Posterior cingulate gyrus (tissue), 11 donors: ENCODE results near the gene SHB.

Experiments used
- DNase-seq, 10 donors: peaks; one replicate each; pipeline versions ENCODE4 v3.0.0 to v3.0.0-alpha.2; 2020 to 2021; ENCODE audit warnings: mixed read lengths in 3 of 10
- intact Hi-C: fragments of 100-400 bp; cut with DNase I; formaldehyde crosslinking; loops from one replicate; pipeline ENCODE4 v1.15.1; 2023

Gene SHB

DNA sequence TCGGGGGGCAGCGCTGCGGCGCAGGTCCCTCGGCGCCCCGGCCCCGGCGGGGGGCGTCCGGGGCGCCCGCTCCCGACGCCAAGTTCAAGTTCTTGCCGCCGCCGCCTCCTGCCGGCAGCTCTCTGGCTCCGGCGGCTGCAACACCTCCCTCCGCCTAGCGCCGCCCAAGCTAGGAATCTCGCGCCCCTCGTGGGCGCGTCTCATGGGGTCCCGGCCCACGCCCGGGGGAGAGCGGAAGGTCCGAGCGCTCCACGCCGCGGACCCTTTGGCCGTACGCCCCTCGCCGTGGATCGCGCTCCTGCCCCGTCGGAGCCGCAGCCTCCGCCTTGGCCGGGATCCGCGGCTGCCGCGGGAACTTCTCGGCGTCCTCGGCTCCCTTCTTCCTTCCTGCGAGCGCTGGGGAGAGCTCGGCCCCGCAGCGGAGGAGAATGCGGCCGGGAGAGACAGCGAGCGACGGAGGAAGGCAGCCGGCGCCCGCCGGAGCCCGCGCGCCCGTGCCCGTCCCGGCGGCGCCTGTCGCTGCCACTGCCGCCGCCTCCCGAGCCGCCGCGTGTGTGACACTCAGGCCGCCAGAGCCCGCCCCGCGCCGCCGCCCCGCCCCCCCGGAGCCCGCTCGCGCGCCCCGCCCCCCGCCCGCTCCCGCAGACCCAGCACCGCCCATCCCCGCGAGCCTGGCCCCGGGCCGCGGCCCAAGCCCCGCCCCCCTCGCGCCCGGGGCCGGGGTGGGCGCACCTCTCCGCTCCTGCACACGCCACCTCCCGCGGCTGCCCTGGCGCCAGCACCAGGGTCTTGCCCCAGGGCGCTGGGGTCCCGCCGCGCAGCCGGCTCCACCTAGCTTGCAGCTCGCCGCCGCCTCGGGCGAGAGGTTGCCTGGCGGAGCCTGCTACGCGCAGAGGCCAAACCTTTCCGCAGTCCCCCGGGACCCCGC is at the start of gene SHB:
Gene SHB (minus strand): TSS at position 527 of the 928 bp plus-strand sequence. CDS start 582 bp downstream, outside the sequence.
- peak; percentile 67 to 97 (median 73) for DNase-seq
- intact Hi-C loops = loop anchor here (1.0 to 2.0 kb wide), 3 partner anchors 51 to 156 kb away; no protein-coding TSS in a partner anchor

- intact Hi-C loops = loop anchor here (10.0 kb wide), 1 partner anchor 47 kb away; no protein-coding TSS in a partner anchor
- DNase-seq = no peak
Observed at GRCh38 chr9:38117651-38118050, 48.6 kb upstream of the SHB start.

- intact Hi-C loops = loop anchor here (10.0 kb wide), 1 partner anchor 50 kb away; no protein-coding TSS in a partner anchor
- DNase-seq = no peak
Observed at GRCh38 chr9:38114905-38115304, 45.9 kb upstream of the SHB start.

DNA sequence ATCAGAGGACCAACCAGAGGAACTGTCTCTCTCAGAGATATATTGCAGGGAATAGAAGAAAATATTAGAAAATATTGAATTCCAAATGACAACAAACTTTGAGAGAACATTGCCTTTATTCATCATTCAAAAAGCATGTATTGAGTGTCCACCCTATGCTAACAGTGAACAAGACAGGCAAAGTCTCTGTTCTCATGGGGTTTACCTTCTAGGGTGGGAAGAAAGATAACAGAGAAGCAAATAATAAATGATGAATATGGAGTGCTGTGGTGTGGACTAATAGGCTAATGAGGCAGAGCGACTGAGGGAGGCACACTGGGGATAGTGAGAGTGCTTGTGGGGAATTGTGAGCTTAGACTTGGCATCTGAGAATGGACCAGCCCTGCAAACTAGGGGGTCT is 43.4 kb upstream of the SHB start:
- intact Hi-C loops = loop anchor here (10.0 kb wide), 1 partner anchor 52 kb away; no protein-coding TSS in a partner anchor
- DNase-seq = no peak

DNA sequence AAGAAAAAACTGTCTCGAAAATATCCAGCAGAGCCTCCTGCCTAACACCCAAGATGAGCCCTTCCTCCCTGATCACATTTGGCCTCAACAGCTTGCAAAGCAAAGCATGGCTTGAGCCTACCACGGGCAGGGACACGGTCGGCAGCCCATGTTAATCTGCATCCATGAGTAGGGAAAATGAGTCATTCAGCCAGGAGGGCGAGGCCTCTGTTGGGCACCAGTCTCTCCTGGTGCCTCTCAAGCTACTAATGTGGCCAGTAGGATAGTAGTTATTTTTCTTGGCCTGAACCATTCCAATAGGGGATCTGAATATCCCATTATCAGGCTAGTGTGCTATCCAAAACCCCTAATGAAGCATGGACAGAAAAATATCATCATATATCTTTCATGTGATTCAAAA is 43.0 kb upstream of the SHB start:
- DNase-seq = no peak
- intact Hi-C loops = loop anchor here (10.0 kb wide), 1 partner anchor 53 kb away; no protein-coding TSS in a partner anchor

DNA sequence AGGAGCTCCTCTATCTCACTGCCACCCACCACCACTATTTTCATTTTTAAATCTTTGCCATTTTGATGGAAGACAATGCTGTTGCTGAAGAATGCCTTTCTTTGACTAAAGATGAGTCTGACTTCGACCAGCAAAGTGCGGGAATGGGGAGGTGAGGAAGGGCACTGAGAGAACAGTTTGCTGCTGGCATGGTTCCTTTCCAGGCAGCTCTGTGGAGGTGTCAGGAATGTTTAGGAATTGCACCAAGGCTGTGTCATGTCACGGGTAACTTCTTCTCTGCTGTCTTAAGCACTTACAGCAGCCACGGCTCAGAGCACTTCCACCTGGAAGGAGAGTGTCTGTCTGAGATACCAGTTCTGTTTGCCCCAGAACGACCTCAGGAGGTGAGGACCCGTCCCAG is 41.4 kb upstream of the SHB start:
- DNase-seq = no peak
- intact Hi-C loops = loop anchor here (10.0 kb wide), 1 partner anchor 54 kb away; no protein-coding TSS in a partner anchor

GRCh38 chr9:38109601-38110000 is 40.6 kb upstream of the SHB start:
- no peak for DNase-seq
- intact Hi-C loops = no loop called here

DNA sequence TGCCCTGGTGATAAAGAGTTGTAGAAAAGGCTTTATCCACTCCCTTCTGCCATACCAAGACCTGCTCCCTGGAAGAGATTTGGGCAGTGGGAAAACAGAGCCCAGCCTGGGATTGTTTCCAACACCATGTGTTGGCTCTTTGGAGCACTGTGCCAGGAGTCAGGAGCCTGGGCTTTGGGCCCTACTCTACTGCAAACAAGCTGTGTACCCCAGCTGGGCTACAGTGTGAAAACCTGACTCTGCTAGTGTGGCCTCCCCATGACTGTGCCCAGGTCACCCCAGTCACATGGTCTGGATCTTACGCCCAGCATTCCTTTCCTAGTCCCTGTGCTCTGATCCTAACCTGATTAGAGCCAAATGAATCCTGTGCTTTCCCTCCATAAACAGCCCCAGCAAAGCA is 39.3 kb upstream of the SHB start:
- DNase-seq = no peak
- intact Hi-C loops = no loop called here

- intact Hi-C loops = no loop called here
Observed at GRCh38 chr9:38107811-38108304, 38.8 kb upstream of the SHB start.

DNA sequence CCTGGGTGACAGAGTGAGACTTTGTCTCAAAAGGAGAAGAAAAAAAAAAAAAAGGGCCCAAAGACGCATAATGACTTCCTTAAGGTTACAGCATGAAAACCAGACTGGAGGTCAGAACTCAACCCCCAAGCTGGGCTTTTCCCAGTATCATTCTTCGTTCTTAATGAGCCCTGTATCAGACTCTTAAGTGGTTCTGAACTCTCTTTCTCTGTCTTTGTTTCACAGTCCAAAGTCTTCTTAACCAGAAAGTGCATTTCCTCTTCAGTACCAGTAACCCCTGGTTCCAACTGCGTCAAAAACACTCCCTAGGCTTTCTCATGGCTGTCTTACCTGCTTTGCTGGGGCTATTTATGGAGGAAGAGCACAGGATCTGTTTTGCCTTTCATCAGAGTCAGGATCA is 38.4 kb upstream of the SHB start:
- intact Hi-C loops = no loop called here
- DNase-seq = no peak

More at GRCh38 chr9:38107811-38108304, 38.8 kb upstream of the SHB start:
- DNase-seq = no peak

DNA sequence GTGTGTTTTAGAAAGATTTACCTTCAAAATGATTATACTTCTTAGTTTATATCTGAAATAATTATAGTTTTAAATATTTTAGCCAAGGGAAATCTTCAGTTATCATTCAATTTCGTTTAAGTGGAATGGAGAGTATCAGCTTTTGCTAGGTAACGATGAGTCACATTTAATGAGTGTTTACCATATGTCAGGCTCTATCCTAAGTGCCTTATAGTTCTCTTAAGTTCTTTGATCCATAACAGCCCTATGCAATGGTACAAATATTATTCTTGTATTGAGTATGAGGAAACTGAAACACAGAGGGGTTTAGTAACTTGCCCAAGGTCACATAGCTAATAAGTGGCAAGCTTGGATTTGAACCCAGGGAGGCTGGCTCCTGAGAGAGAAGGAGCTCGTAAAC is 37.5 kb upstream of the SHB start:
- no peak for DNase-seq
- intact Hi-C loops = no loop called here

DNA sequence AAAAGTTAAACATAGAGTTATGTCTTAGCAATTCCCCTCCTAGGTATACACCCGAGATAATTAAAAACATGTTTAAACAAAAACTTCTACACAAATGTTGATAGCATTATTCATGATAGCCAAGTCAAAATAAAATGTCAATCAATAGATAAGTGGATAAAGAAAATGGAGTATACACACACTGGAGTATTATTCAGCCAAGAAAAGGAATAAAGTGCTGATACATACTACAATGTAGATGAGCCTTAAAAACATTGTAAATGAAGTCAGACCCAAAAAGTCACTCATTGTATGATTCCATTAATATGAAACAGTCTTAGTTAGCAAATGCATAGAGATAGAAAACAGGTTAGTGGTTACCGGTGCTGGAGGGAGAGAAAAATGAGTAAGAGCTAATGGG is 34.3 kb upstream of the SHB start:
- intact Hi-C loops = no loop called here
- DNase-seq = no peak

GRCh38 chr9:38101423-38101822 is 32.4 kb upstream of the SHB start:
- no peak for DNase-seq

DNA sequence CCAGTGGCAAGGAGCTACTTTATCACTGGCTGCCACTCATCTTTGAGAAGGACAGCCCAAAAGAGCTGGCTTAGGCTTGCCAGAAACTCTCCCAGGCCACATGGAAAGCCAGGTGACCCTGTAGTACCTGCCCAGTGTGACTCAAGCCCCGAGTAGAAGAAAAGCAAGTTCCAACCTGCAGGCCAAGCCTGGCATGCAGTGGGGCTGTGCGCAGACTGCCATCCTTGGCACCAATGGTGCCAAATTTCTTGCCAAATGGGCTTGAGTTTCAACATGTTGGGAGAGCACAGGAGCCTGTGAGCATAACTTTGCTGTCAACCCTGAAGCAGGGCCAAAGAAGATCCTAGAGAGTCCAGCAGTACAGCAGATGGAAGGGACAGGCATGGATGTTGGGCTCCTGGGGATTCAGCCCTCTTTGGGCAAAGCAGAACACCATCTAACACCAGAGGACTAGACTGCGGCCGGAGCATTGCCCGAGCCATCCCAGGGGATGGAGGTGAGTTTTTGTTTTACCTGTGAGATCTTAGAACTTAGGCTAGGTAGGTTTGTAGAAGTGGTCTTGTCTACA is 27.3 kb upstream of the SHB start:
- DNase-seq = no peak
- intact Hi-C loops = loop anchor here (10.0 kb wide), 1 partner anchor 238 kb away; no protein-coding TSS in a partner anchor

More at GRCh38 chr9:38101423-38101822, 32.4 kb upstream of the SHB start:
- intact Hi-C loops = no loop called here

DNA sequence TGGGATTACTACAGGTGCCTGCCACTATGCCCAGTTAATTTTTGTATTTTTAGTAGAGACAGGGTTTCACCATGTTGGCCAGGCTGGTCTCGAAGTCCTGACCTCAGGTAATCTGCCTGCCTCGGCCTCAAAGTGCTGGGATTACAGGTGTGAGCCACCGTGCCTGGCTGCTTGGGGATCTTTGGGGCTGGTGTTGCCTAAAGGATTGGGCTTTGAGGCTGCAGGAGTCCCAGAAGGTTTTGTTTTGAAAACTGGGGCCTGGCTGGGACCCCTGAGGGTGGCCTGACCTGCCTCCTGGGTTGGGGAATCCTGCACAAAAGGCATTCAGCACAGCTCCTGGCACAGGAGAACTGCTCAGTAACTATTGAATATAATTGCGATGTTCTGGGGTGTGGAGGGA is 25.1 kb upstream of the SHB start:
- intact Hi-C loops = loop anchor here (10.0 kb wide), 1 partner anchor 241 kb away; no protein-coding TSS in a partner anchor
- no peak for DNase-seq

GRCh38 chr9:38092656-38093055 is 23.6 kb upstream of the SHB start:
- intact Hi-C loops = loop anchor here (10.0 kb wide), 1 partner anchor 242 kb away; no protein-coding TSS in a partner anchor
- DNase-seq = no peak

- intact Hi-C loops = loop anchor here (10.0 kb wide), 1 partner anchor 243 kb away; no protein-coding TSS in a partner anchor
- no peak for DNase-seq
Observed at GRCh38 chr9:38092200-38092524, 23.1 kb upstream of the SHB start.

GRCh38 chr9:38091310-38092199 is 22.5 kb upstream of the SHB start:
- intact Hi-C loops = loop anchor here (10.0 kb wide), 1 partner anchor 243 kb away; no protein-coding TSS in a partner anchor

DNA sequence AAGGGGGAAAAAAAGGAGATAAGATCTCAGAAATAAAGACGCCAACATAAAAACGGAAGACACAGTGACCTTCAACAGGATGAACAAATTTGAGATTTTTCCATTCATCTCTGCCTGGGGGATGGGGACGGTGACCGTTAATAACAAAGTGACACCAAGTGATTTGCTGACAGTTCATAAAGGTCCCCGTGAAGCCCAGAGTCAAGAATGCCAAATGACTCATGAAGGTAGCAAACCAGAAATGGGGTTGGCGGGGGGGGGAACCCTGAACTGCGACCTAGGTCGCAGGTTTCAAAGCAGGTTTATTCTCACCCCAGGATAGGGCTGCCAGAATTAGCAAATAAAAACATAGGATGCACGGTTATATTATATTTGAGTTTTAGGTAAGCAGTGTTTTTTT is 21.1 kb upstream of the SHB start:
- DNase-seq = no peak
- intact Hi-C loops = loop anchor here (10.0 kb wide), 1 partner anchor 245 kb away; no protein-coding TSS in a partner anchor

More at GRCh38 chr9:38091310-38092199, 22.5 kb upstream of the SHB start:
- DNase-seq = no peak
